ENCODE measurements around the gene SPATA20.

Gene SPATA20

DNA sequence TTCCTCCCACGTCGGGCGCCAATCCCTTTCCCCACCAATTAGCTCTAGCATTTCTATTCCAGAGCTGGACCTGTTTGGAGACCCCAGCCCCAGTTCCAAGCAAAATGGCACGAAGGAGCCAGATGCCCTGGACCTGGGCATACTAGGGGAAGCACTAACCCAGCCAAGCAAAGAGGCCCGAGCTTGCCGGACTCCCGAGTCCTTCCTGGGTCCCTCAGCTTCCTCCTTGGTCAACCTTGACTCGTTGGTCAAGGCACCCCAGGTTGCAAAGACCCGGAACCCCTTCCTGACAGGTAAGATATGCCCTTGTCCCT is 5.6 kb upstream of the SPATA20 start:
- no peak for DNase-seq

DNA sequence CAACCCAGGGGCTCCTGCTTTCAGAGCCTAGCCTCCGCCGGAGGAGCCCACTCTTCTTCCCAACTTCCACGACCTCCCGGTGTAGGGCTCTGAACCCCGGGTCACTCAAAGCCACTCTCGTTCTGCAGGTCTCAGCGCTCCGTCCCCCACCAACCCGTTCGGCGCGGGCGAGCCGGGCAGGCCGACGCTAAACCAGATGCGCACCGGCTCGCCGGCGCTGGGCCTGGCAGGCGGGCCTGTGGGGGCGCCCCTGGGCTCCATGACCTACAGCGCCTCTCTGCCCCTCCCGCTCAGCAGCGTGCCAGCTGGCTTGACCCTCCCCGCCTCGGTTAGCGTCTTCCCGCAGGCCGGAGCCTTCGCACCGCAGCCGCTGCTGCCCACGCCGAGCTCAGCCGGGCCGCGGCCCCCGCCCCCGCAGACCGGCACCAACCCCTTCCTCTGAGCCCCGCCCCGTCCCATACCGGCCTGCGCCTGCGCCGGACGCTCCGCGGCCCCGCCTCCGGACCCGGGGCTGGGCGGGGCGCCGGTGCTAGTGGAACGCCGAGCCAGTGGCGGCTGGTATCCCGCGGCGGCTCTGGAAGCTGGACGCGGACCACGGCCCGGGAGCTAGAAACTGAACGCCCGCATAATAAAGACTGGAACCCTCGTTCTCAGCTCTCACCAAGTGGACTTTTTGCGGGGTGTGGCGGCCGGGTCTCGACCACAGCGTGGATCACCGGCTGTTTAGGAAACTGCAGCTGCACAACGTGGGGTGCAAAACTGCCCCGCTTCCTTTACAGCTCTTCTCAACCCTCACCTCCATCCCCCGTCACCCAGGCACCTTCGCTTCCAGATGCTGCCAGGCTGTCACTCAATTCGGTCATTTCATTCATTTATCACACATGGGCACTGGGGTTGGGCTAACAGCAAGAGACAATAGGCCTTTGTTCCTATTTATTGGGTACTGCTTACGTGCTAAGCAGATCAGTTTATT is 5.0 kb upstream of the SPATA20 start:
- peak; percentile 81 to 85 for DNase-seq

DNA sequence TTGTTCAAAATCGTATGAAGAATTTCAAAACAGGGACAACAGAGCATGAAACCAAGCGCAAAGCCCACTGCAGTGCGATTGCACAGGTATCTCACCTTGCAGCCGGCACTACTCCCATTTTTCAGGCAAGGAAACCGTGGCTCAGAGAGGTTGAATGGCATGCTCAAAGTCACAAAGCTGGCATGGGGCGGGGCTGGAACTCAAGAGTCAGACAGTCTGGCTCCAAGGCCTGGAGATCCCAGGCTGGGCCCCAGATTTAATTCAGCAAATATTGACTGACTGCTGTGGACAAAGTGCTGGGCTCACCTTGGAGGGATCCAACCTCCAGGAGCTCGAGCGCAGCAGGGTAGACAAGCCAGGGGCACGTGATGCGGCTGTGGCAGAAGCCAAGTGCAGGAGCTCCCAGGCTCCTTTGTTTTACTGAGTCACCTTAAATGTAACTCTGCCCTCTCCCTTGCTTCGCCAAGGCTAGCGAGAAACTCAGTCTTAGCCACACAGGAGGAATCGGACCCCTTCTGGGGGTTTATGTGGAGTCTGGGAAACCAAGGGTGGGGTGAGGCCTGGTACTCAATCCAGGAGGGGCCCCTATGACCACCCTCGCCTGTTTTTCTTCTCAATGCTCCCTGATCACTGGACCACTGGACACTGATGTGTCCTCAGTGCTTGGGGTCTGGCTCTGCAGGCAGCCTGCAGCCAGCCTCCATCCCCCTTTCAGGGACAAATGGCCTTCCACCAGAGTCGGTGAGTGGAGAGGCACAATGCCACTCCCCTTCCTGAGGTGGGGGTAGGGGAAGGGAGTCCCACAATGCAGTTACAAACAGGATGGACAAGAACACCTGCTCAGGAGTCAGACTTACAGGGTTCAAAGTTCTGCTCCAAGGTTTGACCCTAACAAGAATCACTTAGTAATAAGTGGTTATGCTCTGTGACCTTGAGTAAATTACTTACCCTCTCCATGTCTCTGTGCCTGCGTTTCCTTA is 3.9 kb upstream of the SPATA20 start:
- no peak for DNase-seq

DNA sequence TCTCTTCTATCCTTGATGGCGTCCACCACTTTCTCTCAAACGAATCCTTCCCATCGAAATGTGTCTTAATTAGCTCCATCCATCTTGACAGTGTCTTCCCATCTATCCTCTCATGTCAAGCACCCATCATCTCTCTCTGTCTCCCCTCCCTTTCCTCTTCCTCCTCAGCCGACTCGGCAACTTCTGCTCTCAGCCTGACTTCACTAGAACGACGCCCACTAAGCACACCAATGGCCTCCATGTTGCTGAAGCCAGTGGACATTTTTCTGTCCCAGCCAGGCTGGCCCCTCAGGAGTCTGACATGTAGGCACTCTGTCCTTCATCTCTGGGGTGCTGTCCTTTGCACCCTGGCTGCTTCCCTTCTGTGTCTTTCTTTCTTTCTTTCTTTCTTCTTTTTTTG is 2.5 kb upstream of the SPATA20 start:
- DNase-seq = no peak

DNA sequence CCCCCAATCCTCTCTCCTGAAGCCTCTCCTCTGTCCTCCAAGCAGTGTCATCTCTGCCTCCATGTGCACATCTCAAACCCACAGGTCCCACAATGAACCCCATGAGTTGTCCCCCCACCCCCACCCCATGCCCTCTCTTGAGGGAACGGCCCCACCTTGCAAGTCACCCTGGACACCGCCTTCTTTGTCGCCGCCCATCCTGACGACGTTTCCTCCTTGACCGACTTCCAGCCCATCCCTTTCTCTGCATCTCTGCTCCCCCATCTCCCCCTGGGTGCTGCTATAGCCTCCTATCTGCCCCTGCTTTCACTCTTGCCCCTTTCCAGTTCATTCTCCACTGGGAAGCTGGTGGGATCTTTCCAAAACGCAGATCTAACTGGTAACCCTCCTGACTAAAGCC is 1.7 kb upstream of the SPATA20 start:
- DNase-seq = no peak

DNA sequence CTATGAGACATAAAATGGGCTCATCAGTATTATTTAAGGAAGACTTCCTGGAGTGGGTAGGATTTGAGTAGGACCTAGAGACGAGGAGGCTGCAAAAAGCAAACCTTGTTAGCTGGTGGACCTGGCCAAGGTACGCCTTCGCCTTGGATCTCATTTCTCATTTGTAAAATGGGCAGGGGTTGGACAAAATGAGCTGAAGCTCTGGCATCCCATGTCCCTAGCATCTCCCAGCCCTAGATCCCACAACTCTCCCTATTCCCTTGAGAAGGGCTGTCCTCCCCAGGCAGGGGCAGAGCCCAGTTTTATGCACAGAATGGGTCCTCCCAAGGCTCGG is 306 bp upstream of the SPATA20 start:
- no peak for DNase-seq

DNA sequence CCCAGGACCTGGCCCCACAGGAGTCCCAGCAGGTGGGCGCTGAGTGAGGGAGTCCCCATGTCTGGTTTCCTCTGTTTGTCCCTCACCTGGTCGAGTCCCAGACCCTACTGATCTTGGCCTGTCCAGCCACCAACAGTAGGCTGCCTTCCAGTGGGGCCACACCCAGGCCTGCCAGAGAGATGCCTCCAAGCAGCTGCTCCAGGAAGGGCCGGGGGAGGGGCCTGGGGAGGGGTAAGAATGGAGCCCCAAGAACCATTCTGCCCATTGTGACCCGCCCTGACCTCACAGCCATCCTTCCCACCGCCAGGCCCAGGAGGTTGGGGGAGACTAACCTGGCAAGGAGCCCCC is 736 bp downstream of the SPATA20 start:
- no peak for DNase-seq

DNA sequence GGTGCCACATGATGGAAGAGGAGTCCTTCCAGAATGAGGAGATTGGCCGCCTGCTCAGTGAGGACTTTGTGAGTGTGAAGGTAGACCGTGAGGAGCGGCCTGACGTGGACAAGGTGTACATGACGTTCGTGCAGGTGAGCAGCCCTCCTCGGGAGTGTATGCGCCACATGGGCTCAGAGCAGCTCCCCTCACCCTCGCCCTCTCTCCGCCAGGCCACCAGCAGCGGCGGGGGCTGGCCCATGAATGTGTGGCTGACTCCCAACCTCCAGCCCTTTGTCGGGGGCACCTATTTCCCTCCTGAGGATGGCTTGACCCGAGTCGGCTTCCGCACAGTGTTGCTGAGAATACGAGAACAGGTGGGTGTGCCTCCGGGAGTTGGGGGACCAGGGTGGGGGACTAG is 1.9 kb downstream of the SPATA20 start:
- no peak for DNase-seq

DNA sequence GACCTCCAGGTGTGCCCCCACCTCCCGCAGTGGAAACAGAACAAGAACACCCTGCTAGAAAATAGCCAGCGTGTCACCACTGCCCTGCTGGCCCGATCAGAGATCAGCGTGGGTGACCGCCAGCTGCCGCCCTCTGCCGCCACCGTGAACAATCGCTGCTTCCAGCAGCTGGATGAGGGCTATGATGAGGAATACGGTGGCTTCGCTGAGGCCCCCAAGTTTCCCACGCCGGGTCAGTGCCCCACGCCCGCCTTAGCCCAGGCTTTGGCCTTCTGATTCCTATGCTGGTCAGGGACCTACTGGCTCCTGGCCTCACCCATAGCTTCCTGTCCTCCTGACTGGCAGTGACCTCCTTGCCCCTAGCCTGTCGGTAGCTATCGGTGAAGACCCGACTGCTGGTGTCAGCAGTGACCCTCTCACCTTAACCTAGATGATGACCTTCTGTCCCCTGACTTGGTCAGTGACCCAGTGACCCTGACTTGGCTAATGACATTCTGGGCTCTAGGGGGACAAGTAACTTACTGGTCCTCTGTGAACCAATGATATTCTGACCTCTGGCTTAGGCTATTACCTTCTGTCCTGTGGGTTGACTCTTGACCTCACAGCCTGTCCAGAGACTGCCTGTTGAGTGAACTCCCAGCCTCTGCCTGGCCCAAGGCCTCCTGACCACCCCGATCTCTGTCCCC is 2.4 kb downstream of the SPATA20 start:
- no peak for DNase-seq

DNA sequence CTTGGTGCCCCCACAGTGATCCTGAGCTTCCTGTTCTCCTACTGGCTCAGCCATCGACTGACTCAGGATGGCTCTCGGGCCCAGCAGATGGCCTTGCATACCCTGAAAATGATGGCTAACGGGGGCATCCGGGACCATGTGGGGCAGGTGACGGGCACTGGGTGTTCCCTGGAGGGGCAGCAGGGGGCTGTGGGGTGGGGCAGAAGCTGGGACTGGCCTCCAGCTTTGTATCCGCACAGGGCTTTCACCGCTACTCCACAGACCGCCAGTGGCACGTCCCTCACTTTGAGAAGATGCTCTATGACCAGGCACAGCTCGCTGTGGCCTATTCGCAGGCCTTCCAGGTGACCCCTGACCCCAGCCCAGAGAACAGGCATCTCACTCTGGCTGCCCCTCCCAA is 3.0 kb downstream of the SPATA20 start:
- no peak for DNase-seq

DNA sequence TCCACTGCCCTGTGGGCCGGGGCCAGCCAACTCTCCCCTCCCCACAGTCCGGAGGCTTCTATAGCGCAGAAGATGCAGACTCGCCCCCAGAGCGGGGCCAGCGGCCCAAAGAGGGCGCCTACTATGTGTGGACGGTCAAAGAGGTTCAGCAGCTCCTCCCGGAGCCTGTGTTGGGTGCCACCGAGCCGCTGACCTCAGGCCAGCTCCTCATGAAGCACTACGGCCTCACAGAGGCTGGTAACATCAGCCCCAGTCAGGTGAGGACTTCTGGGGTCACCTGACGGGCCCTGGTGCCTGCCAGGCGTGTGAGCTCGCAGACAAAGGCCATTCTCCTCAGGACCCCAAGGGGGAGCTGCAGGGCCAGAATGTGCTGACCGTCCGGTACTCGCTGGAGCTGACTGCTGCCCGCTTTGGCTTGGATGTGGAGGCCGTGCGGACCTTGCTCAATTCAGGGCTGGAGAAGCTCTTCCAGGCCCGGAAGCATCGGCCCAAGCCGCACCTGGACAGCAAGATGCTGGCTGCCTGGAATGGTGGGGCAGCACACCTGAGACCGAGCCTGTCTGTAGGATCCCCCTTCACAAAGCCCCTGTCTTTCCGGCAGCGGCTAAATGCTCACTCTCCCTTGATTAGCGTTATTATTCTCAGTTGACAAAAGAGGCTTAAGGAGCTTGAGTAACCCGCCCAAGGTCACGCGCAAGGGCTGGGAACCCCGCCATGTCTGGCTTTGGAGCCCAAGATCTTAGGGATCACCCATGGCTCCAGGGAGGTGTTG is 3.9 kb downstream of the SPATA20 start:
- peak in 1 of 2 donors; percentile 29 for DNase-seq

DNA sequence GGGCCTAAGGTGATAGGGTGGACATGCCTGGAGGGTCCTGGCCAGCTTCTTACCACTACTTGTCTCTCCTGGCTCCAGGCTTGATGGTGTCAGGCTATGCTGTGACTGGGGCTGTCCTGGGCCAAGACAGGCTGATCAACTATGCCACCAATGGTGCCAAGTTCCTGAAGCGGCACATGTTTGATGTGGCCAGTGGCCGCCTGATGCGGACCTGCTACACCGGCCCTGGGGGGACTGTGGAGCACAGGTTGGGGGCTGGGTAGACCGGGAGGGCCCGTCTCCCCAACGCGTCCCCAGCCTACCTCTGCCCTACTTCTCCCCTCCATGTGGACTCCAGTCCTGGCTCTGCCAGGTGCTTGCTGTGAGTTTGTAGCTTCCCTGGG is 4.5 kb downstream of the SPATA20 start:
- no peak for DNase-seq

DNA sequence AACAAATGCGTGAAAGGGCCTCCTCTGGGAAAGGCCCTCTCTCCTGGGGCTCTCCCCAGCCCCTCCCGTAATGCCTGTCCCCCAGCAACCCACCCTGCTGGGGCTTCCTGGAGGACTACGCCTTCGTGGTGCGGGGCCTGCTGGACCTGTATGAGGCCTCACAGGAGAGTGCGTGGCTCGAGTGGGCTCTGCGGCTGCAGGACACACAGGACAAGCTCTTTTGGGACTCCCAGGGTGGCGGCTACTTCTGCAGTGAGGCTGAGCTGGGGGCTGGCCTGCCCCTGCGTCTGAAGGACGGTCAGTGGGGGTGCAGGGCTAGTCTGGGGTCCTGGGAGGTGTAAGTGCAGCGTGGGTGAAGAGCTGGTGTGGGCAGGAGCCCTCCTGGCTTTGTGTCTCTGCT is 4.9 kb downstream of the SPATA20 start:
- no peak for DNase-seq

DNA sequence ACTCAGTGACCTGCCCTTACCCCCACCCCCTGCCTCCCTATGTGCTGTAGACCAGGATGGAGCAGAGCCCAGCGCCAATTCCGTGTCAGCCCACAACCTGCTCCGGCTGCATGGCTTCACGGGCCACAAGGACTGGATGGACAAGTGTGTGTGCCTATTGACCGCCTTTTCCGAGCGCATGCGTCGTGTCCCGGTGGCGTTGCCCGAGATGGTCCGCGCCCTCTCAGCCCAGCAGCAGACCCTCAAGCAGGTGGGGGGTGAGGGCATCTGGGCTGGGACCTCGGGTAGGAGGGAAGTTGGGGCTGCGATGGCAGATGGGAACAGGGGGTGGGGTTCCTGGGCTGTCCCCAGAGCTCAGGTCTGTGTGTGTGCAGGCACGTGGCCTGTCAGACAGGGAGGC is 7.2 kb downstream of the SPATA20 start:
- DNase-seq = no peak

DNA sequence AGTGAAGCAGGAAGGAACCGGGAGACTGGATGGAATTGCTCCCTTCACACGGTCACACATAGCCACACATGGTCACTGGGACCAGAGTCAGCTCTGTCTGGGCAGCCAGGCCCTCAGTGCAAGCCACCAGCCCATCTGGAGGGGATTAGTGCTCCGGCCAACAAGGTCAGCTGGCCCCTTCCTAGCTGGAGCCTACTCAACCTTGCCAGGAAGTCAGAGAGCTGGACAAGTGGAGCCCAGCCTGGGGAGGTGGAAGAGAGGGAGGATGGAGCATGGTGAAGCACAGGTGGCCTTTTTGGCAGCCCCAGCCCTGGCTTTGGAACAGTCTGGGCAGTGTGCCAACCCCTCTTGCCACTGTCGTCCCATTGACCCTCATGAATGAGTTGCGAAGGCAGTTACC is 9.8 kb downstream of the SPATA20 start:
- no peak for DNase-seq

DNA sequence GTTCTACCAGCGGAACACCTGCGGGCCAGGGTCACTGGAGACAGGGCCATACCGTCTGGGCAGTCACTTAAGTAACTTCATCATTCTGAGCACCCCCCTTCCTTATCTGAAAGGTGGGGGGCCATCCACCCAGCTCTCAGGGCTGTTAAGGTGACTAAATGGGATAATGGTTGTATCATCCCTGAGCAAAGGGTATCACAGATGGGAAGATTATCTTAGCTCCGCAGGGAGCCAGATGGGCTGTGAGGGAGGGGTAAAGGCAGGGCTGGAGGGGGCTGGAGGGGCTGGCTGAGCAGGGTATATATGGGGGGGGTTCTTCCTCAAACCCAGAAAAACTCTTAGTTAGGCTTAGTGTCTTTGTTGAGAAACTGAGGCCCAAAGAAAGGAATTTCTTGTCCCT is 10.7 kb downstream of the SPATA20 start:
- DNase-seq = no peak

DNA sequence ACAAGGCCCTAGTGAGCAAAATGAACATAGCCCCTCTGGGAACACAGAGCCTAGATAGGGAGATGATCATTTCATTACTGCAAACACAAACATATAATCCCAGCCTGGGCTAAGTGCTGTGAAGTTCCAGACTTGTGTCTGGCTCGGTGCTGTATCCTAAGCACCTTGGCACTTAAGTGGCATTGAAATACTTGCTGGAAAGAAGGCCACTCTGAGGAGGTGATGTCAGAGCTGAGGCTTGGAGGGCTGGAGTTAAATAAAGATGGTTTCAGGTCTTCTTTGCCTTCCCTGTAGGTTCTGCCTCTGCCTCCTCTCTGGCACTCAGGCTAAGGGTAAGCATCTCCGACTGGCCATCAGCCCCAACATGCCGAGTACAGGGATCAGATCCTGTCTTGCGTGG is 11.1 kb downstream of the SPATA20 start:
- DNase-seq = no peak

DNA sequence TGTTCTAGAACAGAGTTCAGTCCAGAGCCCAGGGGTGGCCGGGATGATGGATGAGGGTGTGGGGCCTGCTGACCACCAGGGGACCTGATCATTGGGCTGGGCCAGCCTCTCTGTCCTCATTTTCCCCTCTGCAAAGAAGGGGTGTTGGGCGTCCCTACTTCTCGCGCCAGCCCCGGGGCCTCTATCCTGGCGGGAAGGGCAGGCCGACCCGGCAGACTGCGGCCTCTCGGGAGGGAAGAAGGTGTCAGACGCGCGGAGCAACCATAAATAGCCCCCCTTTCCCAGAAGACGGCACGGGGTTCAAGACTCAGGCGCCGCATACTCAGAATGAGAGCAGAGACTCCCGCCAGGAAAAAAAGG is 11.6 kb downstream of the SPATA20 start:
- DNase-seq = no peak

DNA sequence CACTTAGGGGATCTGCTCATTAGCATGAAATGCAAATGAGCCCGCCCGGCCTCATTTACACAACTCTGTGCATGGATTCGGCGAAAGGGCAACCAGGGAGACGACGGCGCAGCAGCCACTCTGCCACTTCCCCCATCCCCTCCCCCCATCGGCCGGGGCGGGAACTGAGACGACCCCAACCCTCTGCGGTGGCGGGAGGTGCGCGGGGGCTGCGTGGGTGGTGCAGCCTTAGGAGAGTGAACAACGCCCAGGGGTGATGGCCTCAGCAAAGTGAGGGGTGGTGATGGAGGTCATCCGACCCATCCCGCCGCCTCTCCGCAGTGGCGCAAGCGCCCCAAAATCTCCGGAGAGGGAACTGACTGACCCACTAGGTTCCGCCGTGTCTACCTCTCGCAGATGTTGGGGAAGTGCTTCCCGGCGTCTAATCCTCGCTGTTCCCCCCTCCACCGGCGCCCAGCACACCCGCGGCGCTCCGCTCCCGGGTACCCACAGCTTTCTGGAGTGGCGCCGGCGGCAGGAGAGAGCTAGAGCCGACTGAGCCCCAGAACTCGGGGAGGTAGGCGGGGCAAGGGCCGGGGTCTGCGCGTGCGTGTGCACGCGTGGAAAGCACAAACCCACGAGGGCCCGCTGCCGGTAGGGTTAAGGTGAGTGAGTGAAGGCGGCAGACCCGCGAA is 12.1 kb downstream of the SPATA20 start:
- DNase-seq = no peak

DNA sequence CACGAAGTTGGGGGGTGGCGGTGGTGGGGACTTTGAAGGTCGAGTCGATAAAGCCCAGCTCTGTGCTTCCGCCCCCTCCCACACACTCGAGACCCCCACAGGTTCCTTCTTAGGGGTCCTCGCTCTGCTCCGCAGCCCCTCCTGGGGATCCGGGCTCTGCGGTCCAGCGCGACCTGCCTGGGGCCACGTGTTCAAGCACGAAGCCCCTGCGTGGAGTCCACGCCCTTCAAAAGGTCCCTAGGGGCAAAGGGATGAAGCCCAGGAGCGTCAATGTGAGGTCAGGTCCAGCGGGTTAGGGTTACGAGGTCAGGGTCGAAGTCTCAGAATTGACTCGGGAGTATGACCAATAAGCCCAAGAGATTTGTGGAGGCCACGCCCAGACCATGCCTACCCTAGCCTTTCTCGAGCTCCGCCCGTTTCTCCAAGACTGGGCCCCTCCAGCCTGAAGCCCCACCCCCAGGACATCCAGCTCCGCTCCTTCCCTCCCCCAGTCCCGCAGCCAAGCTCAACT is 12.8 kb downstream of the SPATA20 start:
- peak in 1 of 2 donors; percentile 21 for DNase-seq

DNA sequence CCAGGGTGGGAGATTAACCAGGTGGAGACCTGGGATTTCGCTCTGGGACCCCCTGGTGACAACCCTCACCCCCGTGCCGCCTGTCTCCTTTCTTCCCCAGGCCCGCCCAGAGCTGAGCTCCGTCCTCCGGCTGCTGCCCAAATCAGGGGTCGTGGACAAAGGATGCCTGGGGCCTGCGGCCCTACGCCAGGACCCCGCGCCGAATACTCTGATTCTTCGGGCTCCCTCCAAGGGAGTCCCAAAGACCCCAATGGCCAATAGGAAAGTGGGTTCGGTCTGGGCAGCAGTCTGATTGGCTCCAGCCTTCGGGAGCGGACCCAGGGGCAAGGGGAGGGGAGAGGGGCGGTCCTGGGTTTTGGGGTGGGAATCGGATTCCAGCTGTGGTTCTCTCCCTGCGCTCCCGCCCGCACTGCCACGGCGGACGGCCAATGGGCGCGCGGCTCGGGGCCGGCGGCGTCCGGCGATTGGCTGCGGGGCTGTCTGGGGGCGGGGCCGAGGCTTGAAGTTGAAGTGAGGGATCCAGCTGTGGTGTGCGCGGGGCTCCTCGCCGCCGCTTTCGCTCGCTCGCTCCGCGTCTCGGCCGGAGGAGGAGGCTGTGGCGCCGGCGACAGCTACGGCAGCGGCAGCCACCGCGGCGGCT is 13.3 kb downstream of the SPATA20 start, which contains the start of gene CACNA1G:
Gene CACNA1G (plus strand): TSS at position 531 of the 640 bp plus-strand sequence. CDS start 745 bp downstream, outside the sequence.
- DNase-seq = peak; percentile 88 to 91

Data from CD4-positive, alpha-beta T cell treated with Interleukin-1 beta for 1 hour (primary cell).